Stimulated activated CD8-positive, alpha-beta memory T cell treated with anti-CD3 and anti-CD28 coated beads, Interleukin-7, amount 100 ng/mL, for 24 hours (primary cell): Measurements from ENCODE around the gene CDKAL1.

Experiments used
- DNase-seq: peaks from one replicate; pipeline ENCODE4 v3.0.0-alpha.2; 2020; ENCODE audit warnings: low read depth

Gene CDKAL1

GRCh38 chr6:21144928-21145327 lies 610.7 kb downstream of the CDKAL1 start:
- DNase-seq, result no peak

- no peak for DNase-seq
Observed at GRCh38 chr6:21147995-21148394, 613.7 kb downstream of the CDKAL1 start.

GRCh38 chr6:21149470-21149869 lies 615.2 kb downstream of the CDKAL1 start:
- no peak for DNase-seq

- DNase-seq, result no peak
Observed at GRCh38 chr6:21150667-21151066, 616.4 kb downstream of the CDKAL1 start.

GRCh38 chr6:21151119-21151518 lies 616.9 kb downstream of the CDKAL1 start:
- no peak for DNase-seq

GRCh38 chr6:21151530-21151929 lies 617.3 kb downstream of the CDKAL1 start:
- DNase-seq, result no peak

GRCh38 chr6:21157186-21157929 lies 623.1 kb downstream of the CDKAL1 start:
- no peak for DNase-seq

- DNase-seq, result no peak
Observed at GRCh38 chr6:21158149-21158548, 623.9 kb downstream of the CDKAL1 start.

GRCh38 chr6:21158873-21159272 lies 624.6 kb downstream of the CDKAL1 start:
- DNase-seq, result no peak

- no peak for DNase-seq
Observed at GRCh38 chr6:21159465-21159864, 625.2 kb downstream of the CDKAL1 start.

GRCh38 chr6:21161707-21162106 lies 627.5 kb downstream of the CDKAL1 start:
- DNase-seq, result no peak

GRCh38 chr6:21163110-21163837 lies 629.0 kb downstream of the CDKAL1 start:
- DNase-seq, result no peak

- no peak for DNase-seq
Observed at GRCh38 chr6:21163838-21164180, 629.6 kb downstream of the CDKAL1 start.

- no peak for DNase-seq
Observed at GRCh38 chr6:21164768-21165326, 630.6 kb downstream of the CDKAL1 start.

GRCh38 chr6:21166754-21167153 lies 632.5 kb downstream of the CDKAL1 start:
- DNase-seq, result no peak

- no peak for DNase-seq
Observed at GRCh38 chr6:21167790-21168189, 633.5 kb downstream of the CDKAL1 start.

GRCh38 chr6:21171801-21172200 lies 637.5 kb downstream of the CDKAL1 start:
- no peak for DNase-seq

- DNase-seq, result no peak
Observed at GRCh38 chr6:21173031-21173430, 638.8 kb downstream of the CDKAL1 start.

GRCh38 chr6:21173678-21174077 lies 639.4 kb downstream of the CDKAL1 start:
- no peak for DNase-seq

GRCh38 chr6:21176197-21176596 lies 641.9 kb downstream of the CDKAL1 start:
- DNase-seq, result no peak

GRCh38 chr6:21180155-21180554 lies 645.9 kb downstream of the CDKAL1 start:
- DNase-seq, result no peak

GRCh38 chr6:21180800-21181337 lies 646.6 kb downstream of the CDKAL1 start:
- DNase-seq, result no peak

- DNase-seq, result no peak
Observed at GRCh38 chr6:21181866-21182265, 647.6 kb downstream of the CDKAL1 start.
